Vagina (tissue), 2 donors: ENCODE measurements around the gene GNAQ. TPM values are rescaled to one million over a fixed set of nuclear protein-coding genes. Genes with fewer than 3 reads are reported as not detected.
"Not testable (repeated sequence)": the region's sequence is repeated elsewhere in the genome, so short reads cannot be mapped to it uniquely, and the experiment has no call there.

Source experiments
- DNase-seq, 2 donors: peaks; one replicate each; pipeline ENCODE4 v3.0.0-alpha.2; 2017; ENCODE audit errors: extremely low spot score in 2 of 2
- H3K27ac ChIP-seq: fragments of 200-600 bp; sonication (generic); one replicate; pipeline ENCODE4 v1.5.1; 2019
- H3K27me3 ChIP-seq: fragments of 200-600 bp; sonication (generic); one replicate; pipeline ENCODE4 v1.5.1; 2019
- H3K36me3 ChIP-seq, 2 donors: fragments of 200-600 bp; sonication (generic); one replicate each; pipeline ENCODE4 v1.5.1; 2017 to 2019
- H3K4me1 ChIP-seq: fragments of 200-600 bp; sonication (generic); one replicate; pipeline ENCODE4 v1.5.1; 2019
- H3K4me3 ChIP-seq, 2 donors: fragments of 200-600 bp; sonication (generic); 1 replicate in 1 of 2; 2 replicates in 1 of 2; pipeline ENCODE4 v1.5.1; 2016 to 2019
- H3K9me3 ChIP-seq: fragments of 200-600 bp; sonication (generic); one replicate; pipeline ENCODE4 v1.5.1; 2019
- CTCF ChIP-seq, 3 experiments: fragments of 450-650 bp in 2 of 3; fragments of 200-600 bp in 1 of 3; sonication (generic) in 1 of 3; IDR thresholded peaks; one replicate each; pipeline ENCODE4 v1.5.1; 2017 to 2019; ENCODE audit warnings: antibody characterized with exemption in 3 of 3, mild to moderate bottlenecking in 2 of 3, moderate library complexity in 2 of 3
- POLR2A ChIP-seq, 2 donors: fragments of 450-650 bp; IDR thresholded peaks; one replicate each; pipeline ENCODE4 v1.6.1; 2017; ENCODE audit warnings: antibody characterized with exemption in 2 of 2, mild to moderate bottlenecking in 2 of 2, moderate library complexity in 2 of 2
- POLR2AphosphoS5 ChIP-seq, 2 donors: sonication (generic); formaldehyde crosslinking; IDR thresholded peaks; one replicate each; pipeline ENCODE4 v1.9.0; 2017; ENCODE audit warnings: antibody characterized with exemption in 2 of 2, mild to moderate bottlenecking in 2 of 2, low read depth in 1 of 2; ENCODE audit not compliant: insufficient read depth in 1 of 2
- intact Hi-C: fragments of 100-400 bp; cut with DNase I; formaldehyde crosslinking; loops from one replicate; pipeline ENCODE4 v1.15.1; 2023
- total RNA-seq: library from RNA; depleted of rRNA; stranded (reverse); fragments of >200 nt; gene quantifications from one replicate; pipeline ENCODE4 v1.2.3, GENCODE V29; 2016

Gene GNAQ
- total RNA-seq, 1 donor from 2014 or later: 31.9 TPM

DNA sequence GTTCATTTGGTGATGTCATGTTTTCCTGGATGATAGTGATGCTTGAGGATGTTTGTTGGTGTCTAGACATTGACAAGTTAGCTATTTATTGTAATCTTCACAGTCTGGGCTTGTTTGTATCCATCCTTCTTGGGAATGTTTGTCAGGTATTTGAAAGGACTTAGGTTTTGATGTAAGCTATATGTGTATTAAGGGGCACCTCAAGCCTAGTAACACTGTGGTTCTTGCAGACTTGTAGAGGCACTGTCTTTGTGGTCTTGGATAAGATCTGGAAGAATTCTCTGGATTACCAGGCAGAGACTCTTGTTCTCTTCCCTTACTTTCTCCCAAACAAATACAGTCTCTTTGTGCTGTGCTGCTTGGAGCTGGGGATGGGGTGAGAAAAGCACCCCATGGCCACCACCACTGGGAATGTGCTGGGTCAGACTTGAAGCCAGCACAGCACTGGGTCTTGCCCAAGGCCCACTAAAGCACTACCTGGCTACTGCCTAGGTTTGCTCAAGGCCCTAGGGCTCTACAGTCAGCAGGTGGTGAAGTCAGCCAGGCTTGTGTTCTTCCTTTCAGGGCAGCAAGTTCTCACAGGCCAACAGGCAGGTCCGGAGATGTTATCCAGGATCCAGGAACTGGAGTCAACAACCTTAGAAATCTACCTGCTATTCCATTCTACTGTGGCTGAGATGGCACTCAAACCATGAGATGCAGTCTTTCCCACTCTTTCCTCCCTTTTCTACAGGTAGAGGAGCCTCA lies 334.2 kb downstream of the GNAQ start:
- H3K36me3 ChIP-seq: no peaks in the 10 kb centered on the region
- H3K27me3 ChIP-seq: no peaks in the 10 kb centered on the region
- no peak overlapping the region for H3K4me3 ChIP-seq
- intact Hi-C loops: no loop called here
- TF ChIP-seq POLR2AphosphoS5 (IDR thresholded peaks at IDR 0.05; ENCODE audit: insufficient read depth in 1 of 2, low read depth in 1 of 2) (no peak), POLR2A (IDR thresholded peaks at IDR 0.05) (no peak), CTCF (IDR thresholded peaks at IDR 0.05) (no peak)
- H3K27ac ChIP-seq: no peak overlapping the region
- no peaks in the 10 kb centered on the region for H3K9me3 ChIP-seq
- no peak for DNase-seq
- H3K4me1 ChIP-seq: no peaks in the 10 kb centered on the region

GRCh38 chr9:77690723-77691122 lies 340.9 kb downstream of the GNAQ start:
- H3K4me3 ChIP-seq, H3K36me3 ChIP-seq, H3K27ac ChIP-seq, intact Hi-C loops, H3K27me3 ChIP-seq, DNase-seq, H3K9me3 ChIP-seq, H3K4me1 ChIP-seq: not testable (repeated sequence)

GRCh38 chr9:77690119-77690518 lies 341.5 kb downstream of the GNAQ start:
- H3K27me3 ChIP-seq, H3K27ac ChIP-seq, intact Hi-C loops, H3K4me1 ChIP-seq, H3K9me3 ChIP-seq, H3K36me3 ChIP-seq, DNase-seq, H3K4me3 ChIP-seq: not testable (repeated sequence)

- DNase-seq, intact Hi-C loops, H3K4me1 ChIP-seq, H3K27me3 ChIP-seq, H3K9me3 ChIP-seq, H3K4me3 ChIP-seq, H3K36me3 ChIP-seq, H3K27ac ChIP-seq: not testable (repeated sequence)
These were observed 343.9 kb downstream of the GNAQ start for GRCh38 chr9:77687737-77688136.

DNA sequence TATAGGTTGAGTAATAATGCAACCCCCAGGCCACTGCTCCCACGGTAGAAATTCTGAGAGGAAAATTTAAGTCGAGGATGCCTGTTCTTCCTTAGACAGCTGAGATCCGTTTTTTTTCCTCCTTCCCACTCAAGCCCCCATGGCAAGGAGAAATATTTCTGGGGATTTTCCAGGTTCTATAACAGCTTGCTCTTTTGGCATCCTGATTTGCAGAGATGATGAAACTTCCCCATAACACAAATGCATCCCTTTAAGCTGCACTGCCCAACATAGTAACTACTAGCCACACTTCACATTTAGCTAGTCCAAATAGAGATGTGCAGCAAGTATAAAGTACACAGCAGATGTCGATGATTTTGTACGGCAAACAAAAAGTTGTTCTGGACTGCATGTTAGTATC lies 351.0 kb downstream of the GNAQ start:
- Histone ChIP-seq H3K9me3 (no peaks in the 10 kb centered on the region), H3K27me3 (no peaks in the 10 kb centered on the region), H3K27ac (no peak overlapping the region), H3K36me3 (no peaks in the 10 kb centered on the region), H3K4me1 (peaks cover 34% of the 10 kb centered on the region), H3K4me3 (no peak overlapping the region)
- TF ChIP-seq POLR2A (IDR thresholded peaks at IDR 0.05) (no peak), POLR2AphosphoS5 (IDR thresholded peaks at IDR 0.05; ENCODE audit: insufficient read depth in 1 of 2, low read depth in 1 of 2) (no peak), CTCF (IDR thresholded peaks at IDR 0.05) (no peak)
- intact Hi-C loops: no loop called here
- DNase-seq: no peak

DNA sequence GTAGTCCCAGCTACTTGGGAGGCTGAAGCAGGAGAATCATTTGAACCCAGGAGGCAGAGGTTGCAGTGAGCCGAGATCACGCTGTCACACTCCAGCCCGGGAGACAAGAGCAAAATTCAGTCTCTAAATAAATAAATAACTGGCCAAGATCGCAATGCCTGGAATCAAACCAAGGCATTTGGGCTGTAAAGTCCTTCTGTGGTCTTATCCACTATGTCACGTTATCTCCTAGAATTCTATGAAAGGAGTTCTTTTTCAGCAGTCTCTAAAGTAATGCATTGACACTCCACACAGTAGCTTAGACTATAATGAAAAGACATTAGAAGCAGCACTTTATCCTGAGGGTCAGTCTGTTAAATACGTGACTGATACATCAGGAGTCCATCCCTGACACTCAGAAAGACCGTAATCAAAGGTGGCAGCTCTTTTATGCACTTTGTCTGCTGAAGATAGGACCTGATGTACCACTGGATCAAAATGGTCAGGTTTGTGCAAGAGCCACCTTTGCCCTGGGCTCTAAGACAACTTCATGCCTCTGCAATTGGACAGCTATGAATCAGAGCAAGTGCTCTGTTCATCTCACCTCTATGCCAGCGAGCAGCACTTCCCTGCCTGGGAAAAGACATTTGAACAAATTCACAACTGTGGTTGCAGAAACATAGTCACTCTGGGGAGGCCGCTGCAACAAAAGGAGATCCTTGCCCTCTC lies 351.8 kb downstream of the GNAQ start:
- no peak for DNase-seq
- no peak overlapping the region for H3K27ac ChIP-seq

More for the DNA sequence above, 351.8 kb downstream of the GNAQ start:
- Histone ChIP-seq H3K4me3 (no peak overlapping the region), H3K36me3 (no peaks in the 10 kb centered on the region), H3K9me3 (no peaks in the 10 kb centered on the region), H3K27me3 (no peaks in the 10 kb centered on the region), H3K4me1 (peaks cover 34% of the 10 kb centered on the region)
- intact Hi-C loops: no loop called here
- no peak for TF ChIP-seq POLR2AphosphoS5 (IDR thresholded peaks at IDR 0.05; ENCODE audit: insufficient read depth in 1 of 2, low read depth in 1 of 2)
- TF ChIP-seq CTCF (IDR thresholded peaks at IDR 0.05): no peak
- no peak for TF ChIP-seq POLR2A (IDR thresholded peaks at IDR 0.05)
